IMR-90 (cell line): ENCODE data around the gene PMPCA. TPM values are rescaled to one million over a fixed set of nuclear protein-coding genes. Genes with fewer than 3 reads are reported as not detected.

ENCODE experiments used
- ATAC-seq: fragments of 200-7000 bp; cut with Tn5 transposase; 2 replicates; pipeline ENCODE4 v1.9.1; 2020; ENCODE audit warnings: low read depth, mild to moderate bottlenecking, moderate library complexity
- BruUV-seq: library from RNA; stranded (reverse); fragments of 400-500 nt; replicated peaks from 2 replicates; lab custom pipeline; 2021; lab: Mats Ljungman, UMichigan
- CTCF ChIA-PET: fragments of 300-600 bp; formaldehyde crosslinking; extraction: SDS; loops from one replicate; lab custom pipeline; 2021; ENCODE audit warnings: antibody characterized with exemption; lab: Yijun Ruan, JAX
- POLR2A ChIA-PET: fragments of 300-600 bp; sonication (Branson Sonifier 250); formaldehyde crosslinking; loops from one replicate; lab custom pipeline; 2022; ENCODE audit warnings: antibody characterized with exemption; ENCODE audit not compliant: unreplicated experiment; lab: Charles Lee
- DNase-seq: peaks from one replicate; pipeline ENCODE4 v3.0.0; 2013
- H2AFZ ChIP-seq: replicated peaks from 2 replicates; pipeline ENCODE3; 2013; ENCODE audit warnings: low read length, mild to moderate bottlenecking; ENCODE audit not compliant: poor library complexity
- H2AK5ac ChIP-seq: 2 replicates; pipeline ENCODE4 v1.6.1; 2013; ENCODE audit warnings: low read depth, low read length, inconsistent platforms
- H2AK9ac ChIP-seq: replicated peaks from 2 replicates; pipeline ENCODE3; 2013; ENCODE audit warnings: mild to moderate bottlenecking, low read depth, low read length, moderate library complexity; ENCODE audit not compliant: poor library complexity
- H2BK120ac ChIP-seq: 2 replicates; pipeline ENCODE4 v1.6.1; 2013; ENCODE audit warnings: low read depth, low read length, inconsistent platforms
- H2BK15ac ChIP-seq: 3 replicates; pipeline ENCODE4 v1.6.1; 2013; ENCODE audit warnings: low read depth, low read length, inconsistent platforms
- H2BK20ac ChIP-seq: 2 replicates; pipeline ENCODE4 v1.6.1; 2013; ENCODE audit warnings: low read depth, mild to moderate bottlenecking, inconsistent platforms, low read length, moderate library complexity
- H2BK5ac ChIP-seq: 2 replicates; pipeline ENCODE4 v1.6.1; 2013; ENCODE audit warnings: mild to moderate bottlenecking, low read depth, low read length, inconsistent platforms; ENCODE audit not compliant: poor library complexity, severe bottlenecking
- H3K14ac ChIP-seq: replicated peaks from 2 replicates; pipeline ENCODE4 v1.6.1; 2013; ENCODE audit warnings: low read depth, low read length, inconsistent platforms
- H3K18ac ChIP-seq: 2 replicates; pipeline ENCODE4 v1.6.1; 2013; ENCODE audit warnings: low read depth, low read length, control low read depth
- H3K23ac ChIP-seq: 2 replicates; pipeline ENCODE4 v1.6.1; 2013; ENCODE audit warnings: low read depth, low read length, inconsistent platforms
- H3K27ac ChIP-seq: 2 replicates; pipeline ENCODE4 v1.5.1; 2013; ENCODE audit warnings: mild to moderate bottlenecking, control low read depth, low read length; ENCODE audit not compliant: insufficient read depth
- H3K27me3 ChIP-seq: 2 replicates; pipeline ENCODE4 v1.6.1; 2013; ENCODE audit warnings: low read length; ENCODE audit not compliant: control insufficient read depth, insufficient read depth
- H3K36me3 ChIP-seq: 2 replicates; pipeline ENCODE4 v1.6.1; 2013; ENCODE audit warnings: low read length, mixed read lengths; ENCODE audit not compliant: control insufficient read depth, insufficient read depth
- H3K4ac ChIP-seq: 2 replicates; pipeline ENCODE4 v1.6.1; 2013; ENCODE audit warnings: low read depth, low read length, inconsistent platforms
- H3K4me1 ChIP-seq: 2 replicates; pipeline ENCODE4 v1.6.1; 2013; ENCODE audit warnings: low read length, mixed read lengths; ENCODE audit not compliant: control insufficient read depth, insufficient read depth
- H3K4me2 ChIP-seq: 2 replicates; pipeline ENCODE4 v1.6.1; 2013; ENCODE audit warnings: low read depth, mild to moderate bottlenecking, control low read depth, low read length, moderate library complexity
- H3K4me3 ChIP-seq: 2 replicates; pipeline ENCODE4 v1.5.1; 2013; ENCODE audit warnings: low read depth, mild to moderate bottlenecking, control low read depth, low read length, moderate library complexity; ENCODE audit not compliant: insufficient read depth
- H3K56ac ChIP-seq: 2 replicates; pipeline ENCODE4 v1.6.1; 2013; ENCODE audit warnings: low read length, inconsistent platforms; ENCODE audit not compliant: insufficient read depth; ENCODE audit errors: extremely low read depth
- H3K79me1 ChIP-seq, 2 experiments: 2 replicates each; pipeline ENCODE4 v1.6.1; 2013; ENCODE audit warnings: low read length in 2 of 2, inconsistent platforms in 1 of 2, low read depth in 1 of 2
- H3K9ac ChIP-seq: 2 replicates; pipeline ENCODE4 v1.6.1; 2013; ENCODE audit warnings: low read depth, low read length, control low read depth
- H3K9me1 ChIP-seq: 2 replicates; pipeline ENCODE4 v1.6.1; 2013; ENCODE audit warnings: low read length, inconsistent platforms; ENCODE audit not compliant: insufficient read depth
- H3K9me3 ChIP-seq: 2 replicates; pipeline ENCODE4 v1.6.1; 2013; ENCODE audit warnings: low read length; ENCODE audit not compliant: control insufficient read depth, insufficient read depth
- H4K20me1 ChIP-seq: 2 replicates; pipeline ENCODE4 v1.6.1; 2013; ENCODE audit warnings: low read length, inconsistent platforms; ENCODE audit not compliant: insufficient read depth
- H4K5ac ChIP-seq: 2 replicates; pipeline ENCODE4 v1.6.1; 2013; ENCODE audit warnings: mild to moderate bottlenecking, low read depth, low read length, control low read depth
- H4K8ac ChIP-seq, 2 experiments: 2 replicates each; pipeline ENCODE4 v1.6.1; 2013; ENCODE audit warnings: low read depth in 2 of 2, low read length in 2 of 2, control low read depth in 1 of 2, inconsistent platforms in 1 of 2
- H4K91ac ChIP-seq: 2 replicates; pipeline ENCODE4 v1.6.1; 2013; ENCODE audit warnings: low read depth, low read length, inconsistent platforms; ENCODE audit not compliant: insufficient read depth
- BHLHE40 ChIP-seq: fragments of 150-350 bp; IDR thresholded peaks from 2 replicates; pipeline ENCODE4 v1.6.1; 2016; ENCODE audit warnings: mild to moderate bottlenecking, low read depth, low read length
- CEBPB ChIP-seq: IDR thresholded peaks from 2 replicates; pipeline ENCODE4 v1.6.1; 2012; ENCODE audit warnings: low read depth, low read length, improper control_type of control experiment
- CHD1 ChIP-seq: IDR thresholded peaks from 2 replicates; pipeline ENCODE4 v1.6.1; 2012; ENCODE audit warnings: low read depth, low read length, improper control_type of control experiment
- FOS ChIP-seq: fragments of 150-350 bp; IDR thresholded peaks from 2 replicates; pipeline ENCODE4 v1.6.1; 2016; ENCODE audit warnings: low read depth, low read length
- MAFK ChIP-seq: IDR thresholded peaks from 2 replicates; pipeline ENCODE4 v1.6.1; 2012; ENCODE audit warnings: low read depth, low read length, improper control_type of control experiment
- MAZ ChIP-seq: IDR thresholded peaks from 2 replicates; pipeline ENCODE4 v1.6.1; 2012; ENCODE audit warnings: low read depth, mild to moderate bottlenecking, low read length, improper control_type of control experiment, moderate library complexity, borderline replicate concordance
- MXI1 ChIP-seq: IDR thresholded peaks from 2 replicates; pipeline ENCODE4 v1.6.1; 2012; ENCODE audit warnings: low read depth, mild to moderate bottlenecking, low read length, moderate library complexity, borderline replicate concordance
- NFE2L2 ChIP-seq: fragments of 150-350 bp; IDR thresholded peaks from 2 replicates; pipeline ENCODE4 v1.6.1; 2016; ENCODE audit warnings: low read depth, mild to moderate bottlenecking, low read length
- POLR2A ChIP-seq: IDR thresholded peaks from 2 replicates; pipeline ENCODE4 v1.6.1; 2012; ENCODE audit warnings: mild to moderate bottlenecking, low read depth, low read length
- RAD21 ChIP-seq: IDR thresholded peaks from 2 replicates; pipeline ENCODE4 v1.6.1; 2012; ENCODE audit warnings: low read length, improper control_type of control experiment
- RCOR1 ChIP-seq: IDR thresholded peaks from 2 replicates; pipeline ENCODE4 v1.6.1; 2012; ENCODE audit warnings: mild to moderate bottlenecking, low read length, improper control_type of control experiment; ENCODE audit not compliant: insufficient replicate concordance
- RFX5 ChIP-seq: IDR thresholded peaks from 2 replicates; pipeline ENCODE4 v1.8.0; 2012; ENCODE audit warnings: low read depth, mild to moderate bottlenecking, low read length, moderate library complexity
- SMC3 ChIP-seq: fragments of 150-350 bp; IDR thresholded peaks from 2 replicates; pipeline ENCODE4 v1.6.1; 2016; ENCODE audit warnings: low read depth, mild to moderate bottlenecking, antibody characterized with exemption, low read length, moderate library complexity
- WGBS, 2 experiments: methylation state at CpG; one replicate each; pipeline versions ENCODE4 v1.1.5 to v1.1.7; 2013; ENCODE audit warnings: missing lambda C conversion rate in 2 of 2; ENCODE audit not compliant: insufficient read length in 1 of 2; ENCODE audit errors: extremely low coverage in 2 of 2; 5-methylcytosine and 5-hydroxymethylcytosine counted together
- dilution Hi-C: fragments of 300-500 bp; cut with HindIII; formaldehyde crosslinking; loops from one replicate; pipeline ENCODE4 v1.14.3; 2018; ENCODE audit warnings: low sequenced_read_pairs; ENCODE audit not compliant: unreplicated experiment
- in situ Hi-C: fragments of 300-500 bp; cut with MboI; formaldehyde crosslinking; loops from 3 replicates; pipeline ENCODE4 v1.14.3; 2019; ENCODE audit warnings: low sequenced_read_pairs, inconsistent platforms, mixed read lengths
- intact Hi-C: fragments of 100-400 bp; cut with micrococcal nuclease; formaldehyde crosslinking; loops from 2 replicates; pipeline ENCODE4 v1.10.0; 2022
- polyA plus RNA-seq, 3 experiments: library from polyadenylated mRNA; depleted of rRNA; stranded (reverse); fragments of >200 nt; gene quantifications; 2 replicates each; pipeline ENCODE4 v1.2.3, GENCODE V29; 2012; ENCODE audit warnings: low replicate concordance in 1 of 3
- total RNA-seq: library from RNA; depleted of rRNA; stranded (reverse); fragments of >200 nt; gene quantifications from 2 replicates; pipeline ENCODE4 v1.2.3, GENCODE V29; 2012
- TF ChIP-seq, protein P1 (sequence below): fragments of 150-350 bp; IDR thresholded peaks from 2 replicates; pipeline ENCODE4 v1.6.1; 2016; ENCODE audit warnings: low read depth, mild to moderate bottlenecking, low read length, moderate library complexity, borderline replicate concordance
- TF ChIP-seq, protein P2 (sequence below): conservative IDR thresholded peaks from 2 replicates; pipeline ENCODE4 v1.5.1; 2012; ENCODE audit warnings: mild to moderate bottlenecking, low read depth, low read length, improper control_type of control experiment
- TF ChIP-seq, protein P3 (sequence below): fragments of 150-350 bp; IDR thresholded peaks from 2 replicates; pipeline ENCODE4 v1.6.1; 2017; ENCODE audit warnings: mild to moderate bottlenecking, antibody characterized with exemption, low read length, low read depth

PMPCA gene
- total and polyA plus RNA-seq, 2 of the 4 experiments (the other 2 are of a cell fraction) = 62.6 to 95.8 TPM

DNA sequence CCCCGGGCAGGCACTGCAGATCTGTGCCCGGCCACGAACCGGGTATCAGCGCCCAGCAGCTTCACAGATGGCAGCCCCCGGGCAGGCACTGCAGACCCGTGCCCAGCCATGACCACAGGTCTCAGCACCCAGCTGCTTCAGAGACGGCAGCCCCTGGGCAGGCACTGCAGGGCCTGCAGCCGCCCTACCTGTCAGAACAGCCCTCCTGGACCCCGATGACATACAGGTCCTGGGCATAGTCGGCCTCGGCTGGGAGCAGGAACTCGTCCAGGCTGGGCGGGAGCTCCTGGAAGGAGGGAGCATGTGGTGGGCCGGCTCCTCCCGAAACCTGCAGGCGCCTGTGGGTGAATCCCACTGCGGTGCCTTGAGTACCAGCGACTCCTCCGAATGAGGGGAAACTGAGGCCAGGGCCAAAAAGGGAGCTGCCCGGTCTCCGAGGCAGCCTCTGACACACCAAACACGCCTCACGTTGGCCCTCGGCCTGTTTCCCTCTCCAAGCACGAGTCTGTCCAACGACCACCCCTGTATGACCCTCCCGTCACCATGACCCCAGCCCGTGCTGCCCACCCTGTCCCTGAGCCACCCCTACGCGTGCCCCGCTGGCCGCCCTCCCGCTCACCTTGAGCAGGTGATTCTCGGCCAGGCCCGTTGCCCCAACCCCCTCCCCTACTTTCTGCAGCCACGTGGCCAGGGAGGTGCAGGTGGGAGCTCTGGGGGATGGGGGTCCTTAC lies 23.6 kb downstream of the PMPCA start:
- Histone ChIP-seq H3K18ac (no peak overlapping the region), H3K27me3 (no peaks in the 10 kb centered on the region), H2BK20ac (no peak overlapping the region), H3K36me3 (peaks cover 38% of the 10 kb centered on the region), H4K20me1 (peaks cover 54% of the 10 kb centered on the region), H2BK120ac (no peak overlapping the region), H3K9me1 (peaks cover 8% of the 10 kb centered on the region; the same call in 1 of the 2 replicates), H4K8ac (no peak overlapping the region), H4K91ac (no peak overlapping the region), H2BK15ac (no peak overlapping the region), H3K9me3 (no peaks in the 10 kb centered on the region), H3K14ac (no peak overlapping the region), H3K9ac (no peak overlapping the region), H2AK5ac (no peak overlapping the region), H3K4me3 (no peak overlapping the region), H3K4ac (no peak overlapping the region), H2AK9ac (no peak overlapping the region), H3K4me1 (peaks cover 4% of the 10 kb centered on the region; the same call in 1 of the 2 replicates), H2AFZ (no peak overlapping the region), H3K56ac (no peak overlapping the region), H3K23ac (no peak overlapping the region), H3K27ac (no peak overlapping the region), H2BK5ac (no peak overlapping the region), H3K79me1 (peaks cover 6 to 62% of the 10 kb centered on the region in 2 experiments), H3K4me2 (no peak overlapping the region), H4K5ac (no peak overlapping the region)
- in situ Hi-C loops = no loop called here
- ATAC-seq (no peak), DNase-seq (no peak)
- TF ChIP-seq NFE2L2 = no peak
- TF ChIP-seq FOS = no peak
- TF ChIP-seq, protein P1, sequence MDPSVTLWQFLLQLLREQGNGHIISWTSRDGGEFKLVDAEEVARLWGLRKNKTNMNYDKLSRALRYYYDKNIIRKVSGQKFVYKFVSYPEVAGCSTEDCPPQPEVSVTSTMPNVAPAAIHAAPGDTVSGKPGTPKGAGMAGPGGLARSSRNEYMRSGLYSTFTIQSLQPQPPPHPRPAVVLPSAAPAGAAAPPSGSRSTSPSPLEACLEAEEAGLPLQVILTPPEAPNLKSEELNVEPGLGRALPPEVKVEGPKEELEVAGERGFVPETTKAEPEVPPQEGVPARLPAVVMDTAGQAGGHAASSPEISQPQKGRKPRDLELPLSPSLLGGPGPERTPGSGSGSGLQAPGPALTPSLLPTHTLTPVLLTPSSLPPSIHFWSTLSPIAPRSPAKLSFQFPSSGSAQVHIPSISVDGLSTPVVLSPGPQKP = no peak
- TF ChIP-seq MXI1 = no peak
- no peak for TF ChIP-seq RAD21
- no peak for TF ChIP-seq POLR2A
- TF ChIP-seq, protein P2, sequence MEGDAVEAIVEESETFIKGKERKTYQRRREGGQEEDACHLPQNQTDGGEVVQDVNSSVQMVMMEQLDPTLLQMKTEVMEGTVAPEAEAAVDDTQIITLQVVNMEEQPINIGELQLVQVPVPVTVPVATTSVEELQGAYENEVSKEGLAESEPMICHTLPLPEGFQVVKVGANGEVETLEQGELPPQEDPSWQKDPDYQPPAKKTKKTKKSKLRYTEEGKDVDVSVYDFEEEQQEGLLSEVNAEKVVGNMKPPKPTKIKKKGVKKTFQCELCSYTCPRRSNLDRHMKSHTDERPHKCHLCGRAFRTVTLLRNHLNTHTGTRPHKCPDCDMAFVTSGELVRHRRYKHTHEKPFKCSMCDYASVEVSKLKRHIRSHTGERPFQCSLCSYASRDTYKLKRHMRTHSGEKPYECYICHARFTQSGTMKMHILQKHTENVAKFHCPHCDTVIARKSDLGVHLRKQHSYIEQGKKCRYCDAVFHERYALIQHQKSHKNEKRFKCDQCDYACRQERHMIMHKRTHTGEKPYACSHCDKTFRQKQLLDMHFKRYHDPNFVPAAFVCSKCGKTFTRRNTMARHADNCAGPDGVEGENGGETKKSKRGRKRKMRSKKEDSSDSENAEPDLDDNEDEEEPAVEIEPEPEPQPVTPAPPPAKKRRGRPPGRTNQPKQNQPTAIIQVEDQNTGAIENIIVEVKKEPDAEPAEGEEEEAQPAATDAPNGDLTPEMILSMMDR = no peak
- no peak for TF ChIP-seq MAFK
- no peak for TF ChIP-seq RFX5
- no peak for TF ChIP-seq RCOR1
- TF ChIP-seq MAZ = no peak
- TF ChIP-seq CHD1 = no peak
- TF ChIP-seq, protein P3, sequence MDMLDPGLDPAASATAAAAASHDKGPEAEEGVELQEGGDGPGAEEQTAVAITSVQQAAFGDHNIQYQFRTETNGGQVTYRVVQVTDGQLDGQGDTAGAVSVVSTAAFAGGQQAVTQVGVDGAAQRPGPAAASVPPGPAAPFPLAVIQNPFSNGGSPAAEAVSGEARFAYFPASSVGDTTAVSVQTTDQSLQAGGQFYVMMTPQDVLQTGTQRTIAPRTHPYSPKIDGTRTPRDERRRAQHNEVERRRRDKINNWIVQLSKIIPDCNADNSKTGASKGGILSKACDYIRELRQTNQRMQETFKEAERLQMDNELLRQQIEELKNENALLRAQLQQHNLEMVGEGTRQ = no peak
- TF ChIP-seq SMC3 = no peak
- no peak for TF ChIP-seq CEBPB
- no peak for TF ChIP-seq BHLHE40
- intact Hi-C loops = no loop called here
- 93% methylated on average over 21 of the region's 37 CpGs; no CpG with 5 or more reads in 1 of the 2 experiments for WGBS, 2 experiments
- dilution Hi-C loops = no loop called here
- CTCF ChIA-PET = no interaction called here
- POLR2A ChIA-PET = no interaction called here
- BruUV-seq = no TSS peak
